ENCODE data around the gene REG1A. TPM values are rescaled to one million over a fixed set of nuclear protein-coding genes. Genes with fewer than 3 reads are reported as not detected.

The REG1A gene, protein sequence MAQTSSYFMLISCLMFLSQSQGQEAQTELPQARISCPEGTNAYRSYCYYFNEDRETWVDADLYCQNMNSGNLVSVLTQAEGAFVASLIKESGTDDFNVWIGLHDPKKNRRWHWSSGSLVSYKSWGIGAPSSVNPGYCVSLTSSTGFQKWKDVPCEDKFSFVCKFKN
- total RNA-seq (2014; rRNA removed; shearing (Covaris generic)) = not detected in 2 replicates

DNA sequence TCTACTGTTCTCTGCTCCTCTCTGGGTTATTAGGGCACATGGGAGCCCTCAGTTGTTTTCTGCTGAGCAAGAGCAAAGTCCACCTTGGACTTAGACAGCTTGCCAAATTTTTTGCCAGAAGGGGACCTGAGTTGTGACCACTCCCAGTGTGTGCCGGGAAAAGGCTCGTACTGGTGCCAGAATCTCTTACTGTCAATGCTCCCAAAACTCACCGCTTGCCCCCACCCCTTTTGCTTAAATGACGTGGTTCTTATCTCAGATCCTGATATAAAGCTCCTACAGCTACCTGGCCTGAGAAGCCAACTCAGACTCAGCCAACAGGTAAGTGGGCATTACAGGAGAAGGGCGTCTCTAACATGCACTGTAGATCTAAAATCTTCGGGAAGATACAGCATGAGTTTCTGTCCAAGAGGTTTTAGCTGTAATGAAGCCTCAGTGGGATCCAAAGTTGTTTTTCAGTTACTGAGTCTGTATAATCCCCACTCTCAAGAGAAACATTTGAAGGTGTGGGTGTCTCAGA is at the start of gene REG1A:
Gene REG1A, plus strand, starts transcription at position 295 of the 520 bp plus-strand sequence. CDS start 374 bp downstream, outside the sequence.
- no peak within 1 kb of the TSS for H3K27ac ChIP-seq
- H3K4me3 ChIP-seq = no peak within 1 kb of the TSS
- no peaks in the 10 kb centered on the region for H3K4me1 ChIP-seq
- 0 out of 2 replicates have a peak, but pooled peaks cover 4% of the 10 kb centered on the region for H3K27me3 ChIP-seq
- H3K36me3 ChIP-seq = no peaks in the 10 kb centered on the region
- no peaks in the 10 kb centered on the region for H3K9me3 ChIP-seq (replicated peaks)
- DNase-seq = no peak

DNA sequence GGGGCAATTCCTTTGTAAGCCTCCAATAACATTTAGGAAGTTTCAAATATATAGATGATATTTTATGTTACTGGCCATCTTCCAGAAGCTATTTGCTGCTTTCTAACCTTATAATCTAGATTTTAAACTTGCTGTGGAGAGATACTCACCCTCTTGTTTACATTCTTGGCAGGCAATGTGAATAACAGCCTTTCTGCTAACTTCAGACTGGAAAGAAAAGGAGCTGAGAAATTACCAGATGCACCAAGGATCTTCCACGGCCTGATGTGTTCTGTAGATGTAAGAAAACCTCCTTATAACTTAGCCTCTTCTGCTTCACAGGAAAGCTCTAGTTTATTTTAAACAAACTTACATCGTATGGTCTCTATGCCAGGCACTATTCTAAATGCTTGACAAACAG is 49.2 kb upstream of the REG1A start:
- no peaks in the 10 kb centered on the region for H3K4me1 ChIP-seq
- no peak overlapping the region for H3K4me3 ChIP-seq
- DNase-seq = no peak

GRCh38 chr2:79082987-79083386 is 37.3 kb upstream of the REG1A start:
- no peak for DNase-seq
- no peaks in the 10 kb centered on the region; the same call in 1 of the 2 replicates for H3K9me3 ChIP-seq (replicated peaks)
- H3K36me3 ChIP-seq = no peaks in the 10 kb centered on the region
- H3K27me3 ChIP-seq = no peaks in the 10 kb centered on the region
- no peak overlapping the region for H3K4me3 ChIP-seq
- no peaks in the 10 kb centered on the region for H3K4me1 ChIP-seq
- no peak overlapping the region for H3K27ac ChIP-seq

More for the DNA sequence above, 49.2 kb upstream of the REG1A start:
- Histone ChIP-seq H3K27me3 (0 out of 2 replicates have a peak, but pooled peaks cover 5% of the 10 kb centered on the region), H3K36me3 (no peaks in the 10 kb centered on the region), H3K27ac (no peak overlapping the region), H3K9me3 (replicated peaks) (no peaks in the 10 kb centered on the region; the same call in 1 of the 2 replicates)

- Histone ChIP-seq H3K9me3 (replicated peaks) (no peaks in the 10 kb centered on the region), H3K27ac (no peak overlapping the region), H3K4me1 (no peaks in the 10 kb centered on the region), H3K36me3 (no peaks in the 10 kb centered on the region), H3K27me3 (no peaks in the 10 kb centered on the region), H3K4me3 (no peak overlapping the region)
- no peak for DNase-seq
Observed at GRCh38 chr2:79083597-79084251, 36.6 kb upstream of the REG1A start.

DNA sequence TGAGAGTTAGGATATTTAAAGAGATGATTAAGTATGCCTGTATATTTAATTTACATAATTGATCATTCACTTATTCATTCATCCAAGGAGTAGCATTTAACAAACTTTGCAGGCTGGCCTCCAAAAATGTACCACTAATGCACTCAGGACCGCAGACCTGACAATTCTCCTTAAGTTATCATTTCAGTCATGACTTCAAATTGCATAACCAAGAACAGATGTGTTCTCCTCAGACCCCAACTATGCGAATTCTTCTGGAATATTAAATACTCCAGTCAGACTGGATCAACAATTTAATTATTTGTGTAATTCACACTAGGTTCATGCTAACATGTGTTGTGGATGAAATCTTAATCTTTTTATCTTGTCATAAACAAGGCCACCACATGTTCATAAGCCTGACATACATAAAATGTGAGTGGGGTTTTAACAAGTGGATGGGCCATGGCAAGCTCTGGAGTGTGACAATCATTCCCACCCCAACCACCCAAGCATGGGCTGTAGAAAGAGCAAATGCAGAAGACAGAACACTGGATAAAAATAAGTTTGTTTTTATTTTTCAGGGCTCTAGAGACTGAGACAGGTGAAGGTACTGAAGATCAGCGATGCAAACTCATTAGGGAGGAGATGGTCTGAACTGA is 35.7 kb upstream of the REG1A start:
- H3K36me3 ChIP-seq = no peaks in the 10 kb centered on the region
- no peaks in the 10 kb centered on the region for H3K9me3 ChIP-seq (replicated peaks)
- H3K4me1 ChIP-seq = no peaks in the 10 kb centered on the region
- no peaks in the 10 kb centered on the region for H3K27me3 ChIP-seq
- no peak overlapping the region for H3K27ac ChIP-seq
- no peak for DNase-seq
- no peak overlapping the region for H3K4me3 ChIP-seq

DNA sequence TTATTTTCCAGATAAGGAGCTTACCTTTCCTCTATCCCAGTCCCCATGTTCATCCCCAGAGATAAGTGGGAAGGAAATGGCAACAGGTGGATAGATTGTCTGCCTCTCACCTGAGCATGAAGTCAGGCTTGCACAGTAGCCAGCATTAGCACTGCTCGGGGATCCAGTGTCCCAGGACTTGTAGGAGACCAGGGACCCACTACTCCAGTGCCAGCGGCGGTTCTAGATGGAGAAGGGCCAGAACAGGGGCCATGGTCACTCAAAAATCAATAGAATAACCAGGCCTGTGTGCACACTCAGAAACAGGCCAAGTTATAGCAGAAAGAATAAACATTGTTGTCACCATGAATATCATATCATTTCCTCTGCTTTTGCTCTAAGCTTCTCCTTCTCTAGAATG is 34.9 kb upstream of the REG1A start:
- Histone ChIP-seq H3K9me3 (replicated peaks) (no peaks in the 10 kb centered on the region), H3K27me3 (no peaks in the 10 kb centered on the region), H3K27ac (no peak overlapping the region), H3K4me1 (no peaks in the 10 kb centered on the region), H3K4me3 (no peak overlapping the region), H3K36me3 (no peaks in the 10 kb centered on the region)
- no peak for DNase-seq

DNA sequence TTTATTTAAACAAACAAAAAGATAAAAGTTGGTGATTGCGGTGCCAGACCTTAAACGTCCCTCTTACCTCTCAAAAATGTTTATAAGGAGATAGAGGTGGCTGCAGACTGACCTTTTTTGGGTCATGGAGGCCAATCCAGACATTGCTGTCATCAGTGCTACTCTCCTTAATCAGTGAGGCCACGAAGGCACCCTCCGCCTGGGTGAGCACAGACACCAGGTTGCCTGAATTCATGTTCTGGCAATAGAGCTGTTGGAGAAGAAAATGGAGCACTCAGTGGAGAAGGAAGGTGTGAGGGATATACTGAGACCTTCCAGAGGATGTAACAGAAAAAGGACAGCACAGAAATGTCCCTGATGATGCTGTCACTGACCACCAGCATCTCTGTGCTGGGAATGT is 34.0 kb upstream of the REG1A start:
- Histone ChIP-seq H3K4me3 (no peak overlapping the region), H3K27me3 (no peaks in the 10 kb centered on the region), H3K27ac (no peak overlapping the region), H3K9me3 (replicated peaks) (no peaks in the 10 kb centered on the region), H3K36me3 (no peaks in the 10 kb centered on the region), H3K4me1 (no peaks in the 10 kb centered on the region)
- DNase-seq = no peak

- H3K4me3 ChIP-seq = no peak within 1 kb of the TSS
- H3K27me3 ChIP-seq = no peaks in the 10 kb centered on the region
- no peaks in the 10 kb centered on the region for H3K4me1 ChIP-seq
- H3K27ac ChIP-seq = no peak within 1 kb of the TSS
- H3K36me3 ChIP-seq = no peaks in the 10 kb centered on the region
- no peaks in the 10 kb centered on the region for H3K9me3 ChIP-seq (replicated peaks)
- no peak for DNase-seq
Observed at GRCh38 chr2:79087785-79088364, 32.4 kb upstream of the REG1A start, which contains the start of gene REG1B. Gene REG1B, minus strand, starts transcription at chr2:79087993. Its CDS starts 381 bp downstream, at chr2:79087612.

- Histone ChIP-seq H3K4me1 (no peaks in the 10 kb centered on the region), H3K9me3 (replicated peaks) (no peaks in the 10 kb centered on the region), H3K27me3 (no peaks in the 10 kb centered on the region), H3K4me3 (no peak overlapping the region), H3K27ac (no peak overlapping the region), H3K36me3 (no peaks in the 10 kb centered on the region)
- no peak for DNase-seq
Observed at GRCh38 chr2:79090693-79091092, 29.6 kb upstream of the REG1A start.

DNA sequence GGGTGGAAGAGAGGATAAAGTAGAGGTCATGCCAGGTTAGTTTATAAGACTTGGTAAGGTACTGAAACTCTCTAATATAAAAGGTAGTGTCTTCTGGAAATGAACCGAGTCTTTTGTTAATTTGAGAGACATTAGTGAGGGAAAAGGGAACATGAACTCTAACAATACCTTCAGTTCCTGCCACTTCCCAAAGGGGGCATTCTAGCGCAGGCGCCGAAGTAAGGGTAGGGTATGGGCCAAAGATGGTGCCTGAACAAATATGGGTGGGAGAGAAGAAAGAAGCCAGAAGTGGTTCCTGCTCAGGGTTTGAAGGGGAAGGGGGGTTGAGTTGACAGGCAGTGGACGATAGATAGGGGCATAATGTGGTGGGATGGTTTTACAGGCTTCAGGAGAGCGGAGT is 22.4 kb upstream of the REG1A start:
- H3K36me3 ChIP-seq = no peaks in the 10 kb centered on the region
- DNase-seq = no peak
- no peak overlapping the region for H3K4me3 ChIP-seq
- H3K27ac ChIP-seq = no peak overlapping the region
- H3K4me1 ChIP-seq = no peaks in the 10 kb centered on the region
- H3K9me3 ChIP-seq (replicated peaks) = no peaks in the 10 kb centered on the region; the same call in 1 of the 2 replicates
- peaks cover 3% of the 10 kb centered on the region; the same call in 1 of the 2 replicates for H3K27me3 ChIP-seq

DNA sequence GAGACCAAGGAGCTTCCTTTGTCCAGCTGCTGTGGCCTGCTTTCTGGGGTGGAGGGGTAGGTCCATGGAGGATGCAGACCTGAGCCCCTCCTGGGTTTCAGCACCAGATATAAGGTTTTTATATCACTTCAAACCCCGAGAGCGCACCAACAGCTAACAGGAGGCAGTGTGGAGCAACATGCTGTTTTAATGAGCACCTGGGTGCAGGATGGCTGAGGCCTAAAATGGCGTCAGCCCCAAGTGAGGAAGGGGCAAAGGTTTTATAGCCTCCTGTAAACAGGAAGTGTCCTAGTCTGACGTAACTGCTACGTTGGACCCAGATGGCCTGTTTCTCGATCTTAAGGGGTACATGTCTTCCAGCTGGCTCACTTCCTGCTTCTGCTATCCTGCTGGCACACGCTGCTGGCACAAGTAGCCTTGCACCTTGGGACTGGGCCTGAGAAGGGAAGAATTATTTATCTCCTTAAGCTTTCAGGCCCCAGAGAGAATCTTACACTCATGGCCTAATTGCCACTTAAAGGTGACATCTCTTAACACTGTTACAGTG is 21.1 kb upstream of the REG1A start:
- no peak for DNase-seq
- H3K4me3 ChIP-seq = no peak overlapping the region
- H3K4me1 ChIP-seq = no peaks in the 10 kb centered on the region
- no peaks in the 10 kb centered on the region for H3K36me3 ChIP-seq
- no peak overlapping the region for H3K27ac ChIP-seq
- peaks cover 3% of the 10 kb centered on the region; the same call in 1 of the 2 replicates for H3K27me3 ChIP-seq
- no peaks in the 10 kb centered on the region; the same call in 1 of the 2 replicates for H3K9me3 ChIP-seq (replicated peaks)

DNA sequence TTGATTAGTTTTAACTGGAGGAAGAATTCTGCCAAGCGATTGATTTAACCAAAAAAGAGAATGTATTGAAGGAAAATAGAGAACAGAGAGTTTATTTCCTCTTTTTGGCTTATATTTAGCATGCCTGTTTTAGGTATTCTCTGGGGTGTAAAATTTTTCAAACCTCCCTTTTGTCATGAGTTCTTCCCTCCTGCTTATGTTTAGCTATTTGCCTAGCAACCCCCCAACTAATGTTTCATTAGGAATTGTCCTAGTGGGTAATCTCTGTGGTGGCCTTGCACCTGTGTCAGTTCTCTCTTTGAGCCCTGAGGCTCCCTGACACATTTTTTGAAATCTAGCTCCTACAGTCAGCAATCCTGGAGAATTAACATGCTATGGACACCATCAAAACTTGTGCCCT is 20.0 kb upstream of the REG1A start:
- H3K27ac ChIP-seq = no peak overlapping the region
- H3K27me3 ChIP-seq = peaks cover 3% of the 10 kb centered on the region; the same call in 1 of the 2 replicates
- H3K4me3 ChIP-seq = no peak overlapping the region
- H3K9me3 ChIP-seq (replicated peaks) = no peaks in the 10 kb centered on the region; the same call in 1 of the 2 replicates
- no peaks in the 10 kb centered on the region for H3K36me3 ChIP-seq
- H3K4me1 ChIP-seq = no peaks in the 10 kb centered on the region
- no peak for DNase-seq

DNA sequence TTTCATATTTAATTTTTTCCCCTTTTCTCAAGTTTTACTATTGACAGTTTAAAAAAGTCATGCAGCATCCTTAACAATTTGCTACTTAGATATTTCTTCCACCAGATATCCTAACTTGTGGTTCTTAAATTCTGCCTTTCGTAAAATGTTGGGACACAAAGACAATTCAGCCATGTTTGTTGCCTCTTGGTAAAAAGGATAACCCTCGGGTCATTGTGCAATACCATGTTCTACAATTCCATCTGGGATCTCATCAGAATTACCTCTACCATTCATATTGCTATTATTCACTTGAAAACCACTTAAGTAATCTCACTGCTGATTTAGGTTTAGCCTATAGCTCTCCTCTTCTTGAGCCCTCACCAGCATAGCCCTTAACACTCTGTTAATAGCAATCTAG is 19.3 kb upstream of the REG1A start:
- no peak overlapping the region for H3K4me3 ChIP-seq
- peaks cover 3% of the 10 kb centered on the region; the same call in 1 of the 2 replicates for H3K27me3 ChIP-seq
- no peaks in the 10 kb centered on the region for H3K4me1 ChIP-seq
- DNase-seq = no peak
- H3K9me3 ChIP-seq (replicated peaks) = no peaks in the 10 kb centered on the region; the same call in 1 of the 2 replicates
- H3K27ac ChIP-seq = no peak overlapping the region
- H3K36me3 ChIP-seq = no peaks in the 10 kb centered on the region

GRCh38 chr2:79103214-79103613 is 17.1 kb upstream of the REG1A start:
- H3K27ac ChIP-seq = no peak overlapping the region
- no peaks in the 10 kb centered on the region for H3K36me3 ChIP-seq
- H3K27me3 ChIP-seq = peaks cover 3% of the 10 kb centered on the region; the same call in 1 of the 2 replicates
- no peak overlapping the region for H3K4me3 ChIP-seq
- no peaks in the 10 kb centered on the region for H3K4me1 ChIP-seq
- H3K9me3 ChIP-seq (replicated peaks) = no peaks in the 10 kb centered on the region; the same call in 1 of the 2 replicates
- no peak for DNase-seq

Data from SJCRH30 (cell line).